GM21447 (cell line): ENCODE measurements around the gene KRT75.
"Not testable (repeated sequence)": the region's sequence is repeated elsewhere in the genome, so short reads cannot be mapped to it uniquely, and the experiment has no call there.

Experiments
- ATAC-seq: cut with Tn5 transposase; IDR thresholded peaks from one replicate; pipeline ENCODE4 v1.9.1; 2021; ENCODE audit not compliant: unreplicated experiment

Gene KRT75

DNA sequence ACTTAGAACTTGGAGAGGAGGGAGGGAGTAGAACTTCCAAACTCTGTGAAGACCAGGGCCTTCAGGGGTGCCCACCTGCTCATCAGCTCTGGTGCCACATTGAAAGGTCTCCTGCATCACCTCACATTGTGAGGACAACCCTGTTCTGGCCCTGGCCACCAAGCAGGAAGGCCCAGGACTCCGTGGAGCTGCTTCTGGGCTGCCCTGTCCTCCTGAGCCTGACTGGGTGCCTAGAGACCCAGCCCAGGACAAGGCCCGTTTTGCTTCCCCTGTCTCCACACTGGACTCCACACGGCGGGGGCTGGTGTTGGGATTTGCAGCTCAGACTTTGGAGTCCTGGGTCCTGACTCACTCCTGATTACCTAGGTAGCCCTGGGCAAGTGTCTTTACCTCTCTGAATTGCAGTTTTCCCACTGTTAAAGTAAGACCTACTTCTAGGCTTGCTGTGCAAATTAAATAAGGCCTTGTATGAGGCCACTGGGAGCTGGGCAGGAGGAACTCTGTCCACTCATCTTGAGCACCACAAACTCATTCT lies 15.5 kb downstream of the KRT75 start:
- no peak for ATAC-seq

DNA sequence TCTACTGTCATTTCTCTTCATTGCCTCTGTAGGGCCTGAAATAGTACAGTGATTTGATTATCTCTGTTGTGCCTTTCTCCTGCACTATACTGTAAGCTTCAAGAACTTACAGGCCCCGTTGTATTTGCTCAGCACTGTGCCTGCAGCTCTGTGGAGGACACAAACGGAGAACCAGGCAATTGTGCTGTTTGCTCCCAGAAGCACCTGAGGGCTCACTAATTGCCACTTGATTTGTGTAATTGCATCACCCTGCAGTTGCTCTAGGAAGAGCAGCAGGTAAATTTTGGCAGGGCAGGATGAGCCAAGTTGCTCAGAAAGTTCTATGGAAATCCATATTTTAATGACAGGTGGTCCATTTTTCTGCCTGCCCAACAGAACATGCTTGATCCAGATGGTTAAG lies 16.4 kb downstream of the KRT75 start:
- no peak for ATAC-seq

DNA sequence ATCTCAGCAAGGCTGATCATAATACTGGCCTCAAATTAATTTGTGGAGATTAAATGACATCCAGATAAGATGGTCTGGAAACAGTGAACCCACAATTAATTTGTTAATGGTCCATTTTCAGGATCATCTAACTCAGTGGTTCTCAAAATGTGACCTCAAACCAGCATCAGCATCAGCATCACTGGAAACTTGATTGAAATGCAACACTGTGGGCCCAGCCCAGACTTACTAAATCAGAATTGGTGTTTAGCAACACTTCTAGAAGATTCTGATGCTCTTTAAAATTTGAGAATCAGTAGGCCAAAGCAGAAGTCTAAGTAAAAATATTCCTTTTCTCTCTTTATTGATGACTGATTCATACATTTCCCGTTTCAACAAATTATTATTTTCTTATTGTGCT lies 17.4 kb downstream of the KRT75 start:
- no peak for ATAC-seq

DNA sequence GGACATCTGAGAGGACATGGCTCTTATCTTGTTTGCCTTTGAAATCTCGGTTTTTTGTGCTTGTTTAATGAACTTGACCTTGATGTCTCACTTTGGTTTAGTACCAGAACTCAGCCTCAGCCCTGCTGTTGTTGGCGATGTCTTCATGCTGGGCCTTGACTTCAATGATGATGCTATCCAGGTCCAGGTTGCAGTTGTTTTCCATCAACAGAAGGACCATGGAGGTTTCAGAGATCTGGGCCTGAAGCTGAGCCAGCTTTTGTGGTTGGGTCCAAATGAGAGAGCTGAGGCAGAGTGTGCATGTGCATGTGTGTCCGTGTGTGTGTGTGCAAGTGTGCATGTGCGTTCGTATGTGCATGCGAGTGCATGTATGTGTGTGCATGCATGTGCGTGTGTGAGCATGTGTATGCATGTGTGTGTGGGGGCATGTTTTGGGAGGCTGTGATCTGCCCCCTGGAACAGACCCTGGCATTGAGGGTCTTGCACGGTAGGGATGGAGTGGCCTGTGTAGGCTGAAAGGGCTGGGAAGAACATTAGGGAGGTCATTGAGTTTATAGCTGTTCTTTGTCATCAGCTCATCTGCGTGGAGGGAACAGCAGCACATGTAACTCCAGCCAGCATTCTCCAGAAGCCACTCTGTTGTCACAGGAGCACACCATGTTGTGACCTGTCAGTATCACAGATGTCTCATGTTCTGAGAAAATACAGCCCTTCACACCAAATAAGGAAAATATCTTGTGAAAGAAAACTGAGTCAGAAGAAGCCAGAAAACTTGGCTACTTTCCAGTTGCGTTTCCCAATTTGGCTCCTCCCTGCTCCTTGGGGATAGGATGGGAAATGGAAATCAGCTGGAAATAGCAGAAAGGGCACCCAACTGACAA lies 18.1 kb downstream of the KRT75 start:
- ATAC-seq = no peak

DNA sequence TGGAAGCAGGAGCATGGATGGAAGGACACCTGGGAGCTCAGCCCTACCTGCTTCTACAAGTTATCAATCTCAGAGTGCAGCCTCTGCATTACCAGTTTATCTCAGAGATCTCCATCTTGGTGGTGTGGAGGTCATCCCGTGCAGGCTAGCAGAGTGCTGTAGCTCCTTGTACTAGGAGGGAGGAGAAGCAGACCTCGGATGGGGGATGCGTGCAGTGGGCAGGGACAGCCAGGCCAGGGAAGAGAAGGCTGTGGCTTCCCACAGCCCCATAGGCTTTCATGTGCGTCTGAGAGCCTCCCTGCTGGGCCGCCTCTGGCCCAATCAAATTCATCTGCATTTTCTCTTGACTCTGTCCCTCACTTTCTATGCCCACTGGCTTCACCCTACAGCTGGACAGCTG lies 19.2 kb downstream of the KRT75 start:
- ATAC-seq = no peak

DNA sequence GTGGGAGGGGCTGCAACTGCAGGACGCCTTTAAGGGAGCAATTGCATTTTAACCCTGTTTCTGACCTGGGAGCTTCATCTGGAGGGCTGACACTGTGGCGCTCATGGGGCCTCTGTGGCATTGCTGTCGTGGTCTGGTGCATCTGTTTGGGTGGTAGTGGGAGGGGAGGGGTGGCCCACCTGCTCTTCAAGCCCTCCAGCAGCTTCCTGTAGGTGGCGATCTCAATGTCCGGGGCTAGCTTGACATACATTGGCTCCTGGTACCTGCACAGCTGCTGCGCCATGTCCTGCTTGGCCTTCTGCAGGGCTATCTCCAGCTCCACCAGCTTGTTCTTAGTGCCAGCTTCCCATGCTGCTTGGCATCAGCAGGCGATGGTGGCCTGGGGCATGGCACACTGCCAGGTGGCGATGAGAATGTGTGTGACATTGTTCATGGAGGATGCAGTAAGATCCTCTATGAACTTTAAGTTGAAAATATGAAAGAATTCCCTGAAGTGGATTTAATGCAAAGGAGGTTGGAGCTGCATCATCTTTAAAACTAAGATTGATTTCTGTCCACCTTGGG lies 20.3 kb downstream of the KRT75 start:
- no peak for ATAC-seq

DNA sequence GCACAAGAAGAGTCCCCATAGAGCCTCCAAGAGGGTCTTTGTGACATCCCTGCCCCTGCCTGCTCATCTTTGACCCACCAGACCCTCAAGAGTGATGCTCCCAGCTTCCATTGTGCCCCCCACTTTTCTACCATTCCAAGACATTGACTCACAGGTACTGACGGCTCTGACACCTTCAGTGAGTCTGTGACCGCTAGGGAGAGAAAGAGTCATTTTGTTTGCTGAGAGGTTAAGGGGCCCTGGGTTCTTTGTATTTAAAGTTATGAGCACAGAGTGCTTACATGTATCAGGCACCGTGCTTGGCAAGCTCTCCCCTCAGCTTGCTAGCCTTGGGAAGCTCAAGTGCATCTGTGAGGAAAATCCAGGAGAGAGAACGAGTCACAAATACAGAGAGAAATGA lies 21.0 kb downstream of the KRT75 start:
- ATAC-seq = no peak

DNA sequence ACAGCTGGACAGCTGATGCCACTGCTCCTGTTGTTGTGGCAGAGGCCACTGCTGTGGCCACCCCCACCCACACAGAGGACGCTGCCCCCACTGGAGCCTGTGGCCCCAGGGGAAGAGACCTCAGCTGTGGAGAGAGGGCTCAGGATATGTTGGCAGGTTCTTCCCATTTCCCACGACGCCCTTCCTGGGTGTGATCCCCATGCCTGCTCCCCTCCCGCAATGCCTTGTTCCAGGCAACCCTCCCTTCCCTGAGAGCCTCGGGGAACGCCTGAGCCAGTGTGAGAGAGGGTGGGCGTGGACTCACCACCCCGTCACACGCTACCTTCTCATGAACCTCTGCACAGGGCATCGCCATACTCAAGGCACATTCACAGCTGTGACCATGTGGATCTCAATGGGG lies 22.4 kb downstream of the KRT75 start:
- ATAC-seq = no peak

DNA sequence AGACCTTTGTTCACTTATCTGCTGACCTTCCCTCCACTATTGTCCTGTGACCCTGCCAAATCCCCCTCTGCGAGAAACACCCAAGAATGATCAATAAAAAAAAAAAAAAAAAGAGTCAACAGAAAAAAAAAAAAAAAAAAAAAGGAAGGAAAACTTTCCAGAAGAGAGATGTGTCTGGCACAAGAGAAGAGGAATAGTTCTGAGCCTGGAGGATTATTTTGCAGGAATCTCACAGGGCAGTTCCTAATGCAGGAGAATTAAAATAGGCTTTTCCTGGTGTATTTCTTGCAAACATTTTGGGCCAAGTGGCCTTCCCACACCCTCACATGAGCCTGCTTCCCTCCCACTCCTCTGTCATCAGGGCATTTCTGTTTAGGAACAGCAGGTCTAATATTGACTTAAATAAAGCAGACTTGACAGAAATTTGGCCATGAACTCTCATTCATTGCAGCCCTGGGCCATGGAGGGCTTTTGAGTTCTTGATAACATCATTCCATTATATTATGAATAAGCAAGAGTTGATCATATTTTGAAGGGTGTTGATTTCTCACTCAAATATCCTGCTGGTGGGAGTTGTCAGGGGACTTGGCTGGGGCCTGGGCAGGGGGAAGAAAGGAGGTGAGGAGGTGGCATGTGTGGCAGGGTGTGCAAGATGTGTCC lies 23.5 kb downstream of the KRT75 start:
- ATAC-seq = not testable (repeated sequence)

DNA sequence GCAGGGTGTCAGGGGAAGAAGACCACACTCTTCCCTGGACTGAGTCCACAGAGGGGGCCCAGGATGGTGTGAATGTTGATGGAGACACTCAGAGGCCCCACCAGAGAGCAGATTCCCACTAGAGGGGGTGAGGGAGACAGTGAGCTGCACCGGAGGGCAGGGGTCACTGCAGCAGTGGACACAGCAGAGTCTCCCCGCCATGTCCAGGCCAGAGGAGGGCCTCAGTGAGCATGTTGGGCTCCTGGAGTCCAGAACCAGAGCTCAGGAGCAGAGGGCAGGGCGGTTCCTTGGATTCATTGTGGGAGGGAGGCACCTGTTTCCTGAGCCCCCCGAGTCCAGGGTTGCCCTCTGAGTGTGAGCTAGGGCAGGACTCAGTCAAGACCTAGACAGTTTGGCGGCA lies 26.3 kb downstream of the KRT75 start:
- ATAC-seq = no peak

DNA sequence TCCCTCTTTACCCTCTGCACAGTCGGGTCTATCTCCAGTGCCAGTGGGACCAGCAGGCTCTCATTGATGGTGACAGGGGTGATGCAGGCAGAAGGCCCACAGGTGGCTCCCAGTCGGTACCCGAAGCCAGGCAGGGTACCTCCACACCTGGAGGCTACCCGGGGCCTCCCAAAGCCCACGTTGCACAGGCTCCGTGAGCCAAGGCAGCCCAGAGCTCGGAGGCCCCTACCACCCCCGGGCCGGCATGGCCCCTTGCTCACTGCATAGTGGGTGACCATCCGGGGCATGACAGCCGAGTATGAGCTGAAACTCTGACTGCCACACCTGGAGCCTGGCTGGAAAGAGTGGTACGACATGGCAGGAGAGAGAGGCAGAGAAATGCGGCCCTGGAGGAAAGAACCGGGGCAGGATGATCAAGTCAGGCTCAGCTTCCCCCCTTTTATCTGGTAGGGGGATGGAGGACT lies 28.2 kb downstream of the KRT75 start, which contains the start of gene KRT82:
KRT82 (minus strand) TSS at position 414 of the 464 bp plus-strand sequence; CDS start at position 356, 58 bp downstream.
- ATAC-seq = no peak

DNA sequence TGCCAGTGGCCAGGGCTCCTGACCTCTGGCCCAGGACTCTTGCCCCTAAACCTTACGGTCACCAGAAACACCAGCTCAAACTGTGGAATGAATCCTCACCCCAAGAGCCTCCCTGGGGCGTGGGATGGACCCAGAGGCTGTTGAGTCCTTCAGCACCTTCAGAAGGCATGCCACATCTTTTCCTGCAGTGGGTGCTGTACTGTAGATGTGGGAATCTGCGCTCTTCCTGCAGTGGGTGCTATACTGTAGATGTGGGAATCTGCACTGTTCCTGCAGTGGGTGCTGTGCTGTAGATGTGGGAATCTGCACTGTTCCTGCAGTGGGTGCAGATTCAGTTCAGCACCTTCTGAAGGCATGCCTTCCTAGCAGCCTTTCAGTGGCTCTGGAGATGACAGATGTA lies 29.2 kb downstream of the KRT75 start:
- ATAC-seq = no peak

DNA sequence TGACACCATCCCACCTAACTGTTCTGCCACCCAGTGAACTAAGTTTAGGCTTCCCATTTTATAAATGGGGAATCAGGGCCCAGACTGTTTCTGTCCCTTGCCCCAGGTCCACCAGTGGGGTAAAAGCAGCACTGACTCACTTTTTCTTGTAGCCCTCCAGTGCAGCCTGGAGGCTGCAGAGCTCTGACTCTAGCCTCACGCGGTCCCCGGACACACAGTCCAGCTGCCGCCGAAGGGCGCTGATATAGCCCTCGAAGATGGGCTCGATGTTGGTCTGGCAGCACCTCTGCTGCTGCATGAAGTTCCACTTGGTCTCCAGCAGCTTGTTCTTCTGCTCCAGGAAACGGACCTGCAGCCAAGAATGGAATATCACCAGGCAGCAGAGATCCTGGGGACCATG lies 30.6 kb downstream of the KRT75 start:
- no peak for ATAC-seq

DNA sequence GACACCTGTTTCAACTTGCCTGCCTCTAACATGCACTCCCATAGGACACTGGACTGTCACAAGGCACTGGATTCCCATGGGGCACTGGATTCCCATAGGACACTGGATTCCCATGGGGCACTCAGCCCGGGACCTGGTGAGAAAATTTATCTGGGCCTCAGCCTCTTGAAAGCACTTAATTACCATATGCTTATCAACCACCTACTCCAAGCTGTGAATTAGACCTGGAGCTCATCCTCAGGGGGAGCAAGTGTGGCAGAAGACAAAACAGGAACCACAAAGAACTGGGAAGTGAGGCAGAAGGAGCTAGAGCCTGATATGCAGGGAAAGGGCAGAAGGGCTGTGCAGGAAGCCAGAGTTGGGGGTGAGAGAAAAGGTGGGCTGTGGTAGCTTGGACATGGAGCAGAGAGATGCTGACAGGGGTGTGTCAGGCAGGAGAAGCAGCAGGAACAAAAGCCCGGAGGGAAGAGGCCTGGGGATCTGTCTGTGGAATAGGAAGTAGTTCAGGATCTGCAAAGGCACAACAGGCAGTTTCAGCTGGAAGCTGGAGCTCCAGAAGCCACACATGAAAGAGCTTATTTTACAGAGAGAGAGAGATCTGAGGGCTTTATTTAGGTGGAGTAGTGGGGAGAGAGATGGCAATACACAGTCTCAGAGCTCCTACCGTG lies 31.2 kb downstream of the KRT75 start:
- ATAC-seq = no peak

DNA sequence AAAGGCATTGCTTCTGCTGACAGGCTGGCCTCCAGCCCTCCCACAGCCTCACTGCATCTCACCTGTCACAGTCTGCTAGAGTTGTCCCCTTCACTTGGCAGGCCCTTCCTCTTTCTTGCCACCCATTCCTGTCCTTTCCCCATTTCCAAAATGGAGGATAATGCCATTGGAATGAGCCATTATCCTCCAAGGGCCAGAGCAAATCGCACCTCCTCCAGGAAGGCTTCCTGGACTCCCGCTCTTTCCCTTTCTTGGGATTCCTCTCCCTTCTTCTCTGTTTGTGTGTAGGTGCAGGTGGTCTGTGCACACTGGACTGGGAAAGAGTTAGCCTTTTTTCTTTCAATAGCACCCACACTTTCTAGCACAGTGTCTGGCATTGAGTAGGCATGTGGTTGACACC lies 31.8 kb downstream of the KRT75 start:
- no peak for ATAC-seq

DNA sequence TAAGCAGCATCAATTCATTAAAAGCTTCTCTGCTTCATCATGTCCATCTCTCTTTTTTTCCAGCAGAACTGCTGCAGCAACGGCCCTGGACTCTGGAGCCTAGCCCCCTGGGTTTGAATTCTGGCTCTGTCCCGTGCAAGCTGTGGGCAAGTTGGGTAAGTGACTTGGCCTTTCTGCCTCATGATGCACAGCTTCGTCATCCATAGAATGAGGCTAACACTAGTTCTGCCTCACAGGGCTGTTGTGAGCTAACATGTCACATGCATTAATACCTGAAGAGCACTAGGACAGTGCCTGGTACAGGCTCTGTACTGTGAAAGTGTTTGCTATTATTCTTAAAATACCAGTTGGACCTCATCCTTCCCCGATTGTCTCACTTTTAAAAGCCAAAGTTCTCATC lies 32.2 kb downstream of the KRT75 start:
- ATAC-seq = no peak

DNA sequence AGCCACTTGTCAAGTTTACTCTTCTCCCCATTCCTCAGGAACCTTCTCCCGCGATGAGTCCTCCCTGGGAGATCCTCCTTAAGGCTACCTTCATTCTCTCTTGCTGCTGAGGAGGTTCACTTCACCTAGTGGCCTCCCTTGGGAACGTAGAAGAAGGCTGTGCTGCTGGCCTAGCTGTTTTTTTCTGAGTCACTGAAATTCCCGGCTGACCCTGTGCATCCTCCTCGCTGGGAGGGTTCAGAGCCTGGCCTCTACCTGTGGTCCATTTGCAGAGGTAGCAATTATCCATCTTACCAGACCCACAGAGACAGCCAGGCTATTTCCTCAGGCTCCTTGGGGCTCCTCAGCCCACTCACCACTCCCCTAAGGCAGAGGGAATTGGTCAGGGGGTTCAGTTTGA lies 32.6 kb downstream of the KRT75 start:
- no peak for ATAC-seq

DNA sequence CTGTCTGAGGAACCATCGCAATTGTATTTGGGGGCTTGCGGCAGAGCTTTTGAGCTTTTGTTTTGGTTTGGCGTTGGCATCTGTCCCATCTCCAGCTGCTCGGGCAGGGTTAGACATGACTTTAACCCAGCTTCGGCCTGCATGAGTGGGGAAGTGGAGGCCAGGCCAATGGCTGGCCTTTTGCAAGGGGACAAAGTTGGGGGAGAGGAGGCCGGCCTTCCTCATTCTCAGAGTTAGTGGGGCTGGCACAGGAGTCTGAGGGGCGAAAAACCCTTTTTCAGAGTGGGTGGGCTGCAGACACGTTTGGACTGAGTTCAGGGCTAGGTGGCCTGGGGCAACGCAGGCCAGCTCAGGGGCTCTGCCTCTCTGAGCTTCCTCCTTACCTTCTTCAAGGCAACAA lies 33.3 kb downstream of the KRT75 start:
- ATAC-seq = no peak

DNA sequence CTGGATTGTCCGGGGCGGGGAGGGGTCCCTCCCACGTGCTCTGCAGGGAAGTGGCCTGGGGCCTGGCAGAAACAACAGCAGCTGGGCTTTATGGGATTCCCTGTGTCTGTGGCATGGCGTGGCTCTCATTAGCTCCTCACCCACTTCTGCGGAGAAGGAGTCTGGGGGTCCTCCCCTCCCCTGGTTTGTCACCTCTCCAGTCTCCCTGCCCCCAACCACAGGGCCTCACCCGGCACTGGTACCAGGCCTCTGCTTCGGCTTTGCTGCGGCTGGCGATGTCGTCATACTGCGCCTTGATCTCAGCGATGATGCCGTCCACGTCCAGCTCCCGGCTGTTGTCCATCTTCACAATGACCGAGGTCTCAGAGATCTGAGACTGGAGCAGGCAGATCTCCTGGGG lies 34.4 kb downstream of the KRT75 start:
- no peak for ATAC-seq

DNA sequence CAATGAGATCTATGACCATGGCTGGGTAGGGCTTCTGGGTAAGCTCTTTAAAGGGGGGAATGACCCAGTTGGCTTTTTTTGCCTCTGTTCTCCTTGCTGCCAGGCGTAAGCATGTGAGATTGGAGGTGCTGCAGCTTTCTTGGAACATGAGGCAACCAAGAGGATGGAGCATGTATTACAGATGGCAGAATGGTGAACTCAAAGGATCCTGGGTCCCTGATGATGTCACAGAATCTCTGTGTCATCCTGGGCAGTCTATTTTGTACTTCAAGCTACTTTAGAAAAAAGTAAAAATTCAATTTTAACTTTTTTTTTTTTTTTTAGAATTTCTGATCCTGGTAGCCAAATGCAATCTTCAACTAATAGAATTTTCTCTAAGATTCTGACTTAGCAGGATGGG lies 36.0 kb downstream of the KRT75 start:
- no peak for ATAC-seq

DNA sequence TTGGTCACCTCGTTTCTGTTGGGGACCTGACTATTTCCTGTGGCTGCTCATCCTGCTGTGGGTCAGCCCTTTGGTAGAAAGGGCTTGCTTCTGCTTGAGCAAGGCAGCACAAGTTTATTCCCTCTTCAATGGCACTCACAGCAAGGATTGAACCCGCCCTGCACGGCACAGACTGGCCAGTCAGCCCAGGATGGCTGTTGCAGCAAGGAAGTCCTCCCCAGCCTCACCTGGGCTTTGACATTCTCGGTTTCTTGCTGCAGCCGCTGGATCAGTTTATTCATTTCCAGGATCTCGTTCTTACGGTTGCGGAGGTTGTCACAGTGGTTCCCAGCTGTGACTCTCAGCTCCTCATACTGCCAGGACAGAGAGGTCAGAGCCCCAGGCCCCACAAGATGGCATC lies 37.5 kb downstream of the KRT75 start:
- no peak for ATAC-seq
